Measurements from ENCODE around the gene EMILIN2. TPM values are rescaled to one million over a fixed set of nuclear protein-coding genes. Genes with fewer than 3 reads are reported as not detected.

EMILIN2 gene
- total and polyA plus RNA-seq, 2 of the 8 experiments (the other 6 are each of a cell fraction or from before 2014, with no cell fraction given) = 6.0 to 7.5 TPM

GRCh38 chr18:2891526-2892431 is 45.0 kb downstream of the EMILIN2 start:
- Histone ChIP-seq H3K4me3 (ENCODE audit: extremely low read depth in 1 of 4, insufficient read depth in 2 of 4, low read depth in 3 of 4, low read length in 4 of 4) (no peak overlapping the region), H4K5ac (ENCODE audit: insufficient read length, low read depth, low read length) (no peak overlapping the region), H2AK5ac (ENCODE audit: low read depth, low read length) (no peak overlapping the region), H3K4ac (replicated peaks; ENCODE audit: insufficient read length, low read depth, low read length) (no peak overlapping the region), H2BK5ac (ENCODE audit: low read depth, low read length) (no peak overlapping the region), H3K9ac (replicated peaks in 1 of 4; ENCODE audit: extremely low read depth in 1 of 4, low read depth in 3 of 4, low read length in 3 of 4) (no peak overlapping the region), H4K91ac (replicated peaks; ENCODE audit: insufficient read length, low read length) (no peak overlapping the region), H3K14ac (ENCODE audit: insufficient read length) (no peak overlapping the region), H2BK15ac (ENCODE audit: low read length) (no peak overlapping the region), H4K8ac (ENCODE audit: extremely low read depth, insufficient read depth, low read length) (no peak overlapping the region; the same call in 1 of the 2 replicates), H3K9me3 (ENCODE audit: insufficient read depth in 2 of 2, low read depth in 1 of 2, low read length in 1 of 2) (peaks cover 0 to 2% of the 10 kb centered on the region in 2 experiments; a peak in 1 of 4 replicates), H3K4me1 (replicated peaks in 1 of 4; ENCODE audit: control insufficient read depth in 3 of 4, insufficient read depth in 4 of 4, low read length in 3 of 4) (peaks cover 0 to 3% (median 2%) of the 10 kb centered on the region in 4 experiments; a peak in 2 of 7 replicates), H3K18ac (ENCODE audit: extremely low read depth, low read length) (no peak overlapping the region), H3K4me2 (ENCODE audit: insufficient read depth in 1 of 2, low read depth in 2 of 2, low read length in 2 of 2) (no peak overlapping the region), H3K36me3 (ENCODE audit: control insufficient read depth in 2 of 4, insufficient read depth in 4 of 4, low read length in 3 of 4) (no peaks in the 10 kb centered on the region), H3K23me2 (ENCODE audit: low read depth, low read length) (no peaks in the 10 kb centered on the region), H3K79me2 (ENCODE audit: control insufficient read depth in 1 of 2, insufficient read depth in 2 of 2, low read length in 2 of 2) (no peaks in the 10 kb centered on the region), H2AFZ (ENCODE audit: low read length) (no peak overlapping the region), H4K20me1 (replicated peaks in 1 of 2; ENCODE audit: control insufficient read depth in 1 of 2, insufficient read depth in 2 of 2, low read length in 2 of 2) (no peaks in the 10 kb centered on the region), H2BK20ac (ENCODE audit: low read length) (no peak overlapping the region), H3K23ac (ENCODE audit: insufficient read length) (no peak overlapping the region), H3K79me1 (ENCODE audit: low read depth, low read length) (no peaks in the 10 kb centered on the region), H2BK12ac (ENCODE audit: low read depth, low read length) (no peak overlapping the region), H3K27me3 (replicated peaks in 1 of 4; ENCODE audit: control insufficient read depth in 3 of 4, extremely low read depth in 1 of 4, insufficient read depth in 3 of 4, low read length in 3 of 4) (no peaks in the 10 kb centered on the region), H3K56ac (replicated peaks; ENCODE audit: insufficient read length, low read depth, low read length) (no peak overlapping the region), H2BK120ac (replicated peaks; ENCODE audit: low read depth, low read length) (no peak overlapping the region), H3K27ac (ENCODE audit: low read depth, low read length) (no peak overlapping the region)
- WGBS, 2 experiments (ENCODE audit: extremely low coverage in 1 of 2, insufficient coverage in 1 of 2, insufficient read length in 1 of 2, insufficient replicate concordance in 2 of 2, low coverage in 1 of 2, low lambda C conversion rate in 2 of 2, missing lambda C conversion rate in 1 of 2) = 88% methylated on average over 19 of the region's 20 CpGs; no CpG with 5 or more reads in 1 of the 2 experiments
- DNase-seq (ENCODE audit: low read depth in 1 of 2, low spot score in 2 of 2) (no peak), FAIRE-seq (no peak)
- ChIA-PET CTCF (ENCODE audit: partially characterized antibody) (no interaction called here), POLR2A (ENCODE audit: partially characterized antibody) (interaction anchor here (0.6 to 1.7 kb wide), 2 partner anchors 14 to 162 kb away, joined by 3 read pairs; no protein-coding TSS in a partner anchor)
- no peak for TF ChIP-seq RXRA (IDR thresholded peaks at IDR 0.05; ENCODE audit: insufficient read depth, low read depth, low read length)
- no peak for TF ChIP-seq CHD1 (IDR thresholded peaks at IDR 0.05; ENCODE audit: low read depth, low read length)
- TF ChIP-seq POLR2AphosphoS5 (IDR thresholded peaks at IDR 0.05; ENCODE audit: low read depth, low read length) = no peak
- TF ChIP-seq BCL11A (IDR thresholded peaks at IDR 0.05; ENCODE audit: low read depth in 2 of 2, low read length in 2 of 2) = no peak
- TF ChIP-seq ATF3 (IDR thresholded peaks at IDR 0.05; ENCODE audit: insufficient read depth, low read depth, low read length) = no peak
- TF ChIP-seq HDAC6 (IDR thresholded peaks at IDR 0.05; ENCODE audit: low read depth, low read length) = no peak
- no peak for TF ChIP-seq ZNF274 (IDR thresholded peaks at IDR 0.05; ENCODE audit: borderline replicate concordance, extremely low read depth, low read length)
- no peak for TF ChIP-seq KDM5A (IDR thresholded peaks at IDR 0.05; ENCODE audit: low read length)
- TF ChIP-seq KDM1A (IDR thresholded peaks at IDR 0.05; ENCODE audit: borderline replicate concordance, low read length) = no peak
- TF ChIP-seq JUND (IDR thresholded peaks at IDR 0.05; ENCODE audit: low read length) = no peak
- no peak for TF ChIP-seq SP1 (IDR thresholded peaks at IDR 0.05; ENCODE audit: low read depth, low read length)
- TF ChIP-seq CBX5 (IDR thresholded peaks at IDR 0.05; ENCODE audit: low read depth, low read length) = no peak
- TF ChIP-seq NRF1 (IDR thresholded peaks at IDR 0.05; ENCODE audit: low read depth, low read length) = no peak
